ENCODE results near the gene PLCB1. TPM values are rescaled to one million over a fixed set of nuclear protein-coding genes. Genes with fewer than 3 reads are reported as not detected.

Gene PLCB1
- total and polyA plus RNA-seq, 2 of the 4 experiments (the other 2 are of a cell fraction) = 5.6 to 16.1 TPM

- H3K4me2 ChIP-seq (ENCODE audit: low read depth, low read length) = no peak overlapping the region
- H3K9me1 ChIP-seq (ENCODE audit: insufficient read depth, low read length) = no peaks in the 10 kb centered on the region
- no peak overlapping the region for H4K8ac ChIP-seq (ENCODE audit: low read depth in 2 of 2, low read length in 2 of 2)
- no peak overlapping the region for H2AK5ac ChIP-seq (ENCODE audit: low read depth, low read length)
- no peak overlapping the region for H3K18ac ChIP-seq (ENCODE audit: low read depth, low read length)
- no TSS peak for BruUV-seq (replicated peaks)
- dilution Hi-C loops (cut with HindIII; ENCODE audit: low sequenced_read_pairs, unreplicated experiment) = no loop called here
- no peak overlapping the region for H3K56ac ChIP-seq (ENCODE audit: extremely low read depth, insufficient read depth, low read length)
- H3K4me3 ChIP-seq (ENCODE audit: insufficient read depth, low read depth, low read length) = no peak overlapping the region
- H2BK20ac ChIP-seq (ENCODE audit: low read depth, low read length) = no peak overlapping the region
- intact Hi-C loops (cut with micrococcal nuclease) = no loop called here
- H3K4me1 ChIP-seq (ENCODE audit: control insufficient read depth, insufficient read depth, low read length) = no peaks in the 10 kb centered on the region
- H4K20me1 ChIP-seq (ENCODE audit: insufficient read depth, low read length) = no peaks in the 10 kb centered on the region
- no peak overlapping the region for H2BK120ac ChIP-seq (ENCODE audit: low read depth, low read length)
- no peak overlapping the region for H3K23ac ChIP-seq (ENCODE audit: low read depth, low read length)
- no peak overlapping the region for H4K91ac ChIP-seq (ENCODE audit: insufficient read depth, low read depth, low read length)
- H3K27me3 ChIP-seq (ENCODE audit: control insufficient read depth, insufficient read depth, low read length) = no peaks in the 10 kb centered on the region; the same call in 1 of the 2 replicates
- in situ Hi-C loops (cut with MboI; ENCODE audit: low sequenced_read_pairs) = no loop called here
- H3K27ac ChIP-seq (ENCODE audit: insufficient read depth, low read length) = no peak overlapping the region
- no peaks in the 10 kb centered on the region for H3K79me1 ChIP-seq (ENCODE audit: low read depth in 1 of 2, low read length in 2 of 2)
- POLR2A ChIA-PET (ENCODE audit: unreplicated experiment) = no interaction called here
- H2AK9ac ChIP-seq (replicated peaks; ENCODE audit: low read depth, low read length, poor library complexity) = no peak overlapping the region
- no peaks in the 10 kb centered on the region for H3K36me3 ChIP-seq (ENCODE audit: control insufficient read depth, insufficient read depth, low read length)
- H3K14ac ChIP-seq (replicated peaks; ENCODE audit: low read depth, low read length) = no peak overlapping the region
- no CpG with 5 or more reads among the region's 2 CpGs for WGBS, 2 experiments (ENCODE audit: extremely low coverage in 2 of 2, insufficient read length in 1 of 2)
- no peak overlapping the region for H3K9ac ChIP-seq (ENCODE audit: low read depth, low read length)
- peaks cover 15% of the 10 kb centered on the region for H3K9me3 ChIP-seq (ENCODE audit: control insufficient read depth, insufficient read depth, low read length)
- DNase-seq (no peak), ATAC-seq (ENCODE audit: low read depth) (no peak)
- H2AFZ ChIP-seq (replicated peaks; ENCODE audit: low read length, poor library complexity) = no peak overlapping the region
- H4K5ac ChIP-seq (ENCODE audit: low read depth, low read length) = no peak overlapping the region
- no peak overlapping the region for H2BK15ac ChIP-seq (ENCODE audit: low read depth, low read length)
- CTCF ChIA-PET = interaction anchor here (0.7 kb wide), 1 partner anchor 117 kb away, joined by 3 read pairs; no protein-coding TSS in a partner anchor
- TF ChIP-seq ELK1 (IDR thresholded peaks at IDR 0.05; ENCODE audit: borderline replicate concordance, low read depth, low read length) = no peak
- no peak for TF ChIP-seq USF2 (IDR thresholded peaks at IDR 0.05; ENCODE audit: low read depth, low read length)
- TF ChIP-seq CHD1 (IDR thresholded peaks at IDR 0.05; ENCODE audit: low read depth, low read length) = no peak
- TF ChIP-seq MXI1 (IDR thresholded peaks at IDR 0.05; ENCODE audit: borderline replicate concordance, low read depth, low read length) = no peak
- TF ChIP-seq SMC3 (IDR thresholded peaks at IDR 0.05; ENCODE audit: low read depth, low read length) = no peak
- TF ChIP-seq MAZ (IDR thresholded peaks at IDR 0.05; ENCODE audit: borderline replicate concordance, low read depth, low read length) = no peak
- TF ChIP-seq NFE2L2 (IDR thresholded peaks at IDR 0.05; ENCODE audit: low read depth, low read length) = no peak
- no peak for TF ChIP-seq MAFK (IDR thresholded peaks at IDR 0.05; ENCODE audit: low read depth, low read length)
- TF ChIP-seq RAD21 (IDR thresholded peaks at IDR 0.05; ENCODE audit: low read length) = no peak
- no peak for TF ChIP-seq CTCF (conservative IDR thresholded peaks at IDR 0.05; ENCODE audit: low read depth, low read length)
- no peak for TF ChIP-seq RFX5 (IDR thresholded peaks at IDR 0.05; ENCODE audit: low read depth, low read length)
- no peak for TF ChIP-seq POLR2A (IDR thresholded peaks at IDR 0.05; ENCODE audit: low read depth, low read length)
- no peak for TF ChIP-seq RCOR1 (IDR thresholded peaks at IDR 0.05; ENCODE audit: insufficient replicate concordance, low read length)
- TF ChIP-seq FOS (IDR thresholded peaks at IDR 0.05; ENCODE audit: low read depth, low read length) = no peak
- TF ChIP-seq BHLHE40 (IDR thresholded peaks at IDR 0.05; ENCODE audit: low read depth, low read length) = no peak
- no peak overlapping the region for H2BK5ac ChIP-seq (ENCODE audit: low read depth, low read length, poor library complexity, severe bottlenecking)
- no peak overlapping the region for H3K4ac ChIP-seq (ENCODE audit: low read depth, low read length)
These were observed 27.8 kb upstream of the PLCB1 start for GRCh38 chr20:8104252-8104651.
